ENCODE measurements around the gene MARCHF2.
A peak's percentile ranks its signal among the peaks of the same experiment; 100 is the strongest.
"Not testable (repeated sequence)": the region's sequence is repeated elsewhere in the genome, so short reads cannot be mapped to it uniquely, and the experiment has no call there.

MARCHF2 gene

GRCh38 chr19:8410718-8411117 lies 2.4 kb upstream of the MARCHF2 start:
- DNase-seq = not testable (repeated sequence)

- DNase-seq = no peak
Observed at GRCh38 chr19:8413629-8413995, 507 bp downstream of the MARCHF2 start.

GRCh38 chr19:8416796-8417195 lies 3.7 kb downstream of the MARCHF2 start:
- DNase-seq = no peak

GRCh38 chr19:8421484-8422461 lies 8.7 kb downstream of the MARCHF2 start:
- no peak for DNase-seq

- no peak for DNase-seq
Observed at GRCh38 chr19:8423817-8424223, 10.7 kb downstream of the MARCHF2 start.

GRCh38 chr19:8425331-8425730 lies 12.2 kb downstream of the MARCHF2 start:
- DNase-seq = not testable (repeated sequence)

GRCh38 chr19:8426283-8426682 lies 13.2 kb downstream of the MARCHF2 start:
- no peak for DNase-seq

GRCh38 chr19:8429044-8429443 lies 15.9 kb downstream of the MARCHF2 start:
- no peak for DNase-seq

GRCh38 chr19:8429826-8430225 lies 16.7 kb downstream of the MARCHF2 start:
- no peak for DNase-seq

- no peak for DNase-seq
Observed at GRCh38 chr19:8430650-8431049, 17.5 kb downstream of the MARCHF2 start.

- DNase-seq = no peak
Observed at GRCh38 chr19:8438236-8438635, 25.1 kb downstream of the MARCHF2 start.

- DNase-seq = no peak
Observed at GRCh38 chr19:8441725-8442544, 28.8 kb downstream of the MARCHF2 start.

GRCh38 chr19:8444140-8444676 lies 31.1 kb downstream of the MARCHF2 start:
- DNase-seq = not testable (repeated sequence)

- peak; percentile 98 to 100 (median 100) for DNase-seq
Observed at GRCh38 chr19:8444677-8445487, 31.8 kb downstream of the MARCHF2 start, which contains the start of gene HNRNPM. TSS of gene HNRNPM (plus strand) at chr19:8444975. CDS start at chr19:8444999, 24 bp downstream.

- DNase-seq = peak; percentile 27 to 45 (median 35)
Observed at GRCh38 chr19:8445488-8446001, 32.4 kb downstream of the MARCHF2 start.

- no peak for DNase-seq
Observed at GRCh38 chr19:8446061-8446709, 33.1 kb downstream of the MARCHF2 start.

- DNase-seq = no peak
Observed at GRCh38 chr19:8449830-8450229, 36.7 kb downstream of the MARCHF2 start.

GRCh38 chr19:8451377-8451776 lies 38.3 kb downstream of the MARCHF2 start:
- no peak for DNase-seq

GRCh38 chr19:8451885-8452284 lies 38.8 kb downstream of the MARCHF2 start:
- DNase-seq = no peak

GRCh38 chr19:8452446-8453123 lies 39.5 kb downstream of the MARCHF2 start:
- DNase-seq = no peak

- no peak for DNase-seq
Observed at GRCh38 chr19:8453616-8454015, 40.5 kb downstream of the MARCHF2 start.
